Measurements from ENCODE around the gene OTX2.

OTX2 gene

GRCh38 chr14:56811593-56812363 lies 1.5 kb upstream of the OTX2 start:
- DNase-seq, result no peak

GRCh38 chr14:56810836-56811592 lies 735 bp upstream of the OTX2 start:
- DNase-seq, result no peak

- DNase-seq, result no peak
These were observed 771 bp downstream of the OTX2 start for GRCh38 chr14:56809270-56810146.

GRCh38 chr14:56808383-56809269 lies 1.7 kb downstream of the OTX2 start:
- no peak for DNase-seq

GRCh38 chr14:56808110-56808382 lies 2.2 kb downstream of the OTX2 start:
- DNase-seq, result no peak

- DNase-seq, result no peak
These were observed 2.7 kb downstream of the OTX2 start for GRCh38 chr14:56807386-56808109.

- DNase-seq, result no peak
These were observed 3.5 kb downstream of the OTX2 start for GRCh38 chr14:56806760-56807159.

GRCh38 chr14:56805992-56806727 lies 4.1 kb downstream of the OTX2 start:
- no peak for DNase-seq

GRCh38 chr14:56805201-56805991 lies 4.9 kb downstream of the OTX2 start:
- no peak for DNase-seq

GRCh38 chr14:56803816-56804535 lies 6.3 kb downstream of the OTX2 start:
- DNase-seq, result no peak

- no peak for DNase-seq
These were observed 8.4 kb downstream of the OTX2 start for GRCh38 chr14:56801920-56802319.

- no peak for DNase-seq
These were observed 11.0 kb downstream of the OTX2 start for GRCh38 chr14:56799343-56799645.

GRCh38 chr14:56798447-56799342 lies 11.6 kb downstream of the OTX2 start:
- no peak for DNase-seq

GRCh38 chr14:56797569-56798446 lies 12.5 kb downstream of the OTX2 start:
- DNase-seq, result no peak

GRCh38 chr14:56797003-56797568 lies 13.2 kb downstream of the OTX2 start:
- no peak for DNase-seq

GRCh38 chr14:56796259-56796658 lies 14.0 kb downstream of the OTX2 start:
- DNase-seq, result no peak

GRCh38 chr14:56795284-56795622 lies 15.0 kb downstream of the OTX2 start:
- no peak for DNase-seq
